ENCODE measurements around the gene IFNA7. TPM values are rescaled to one million over a fixed set of nuclear protein-coding genes. Genes with fewer than 3 reads are reported as not detected.

IFNA7 gene
- total RNA-seq, 4 donors from 2014 or later: not detected

GRCh38 chr9:21155501-21155900 is 46.5 kb downstream of the IFNA7 start:
- no peaks in the 10 kb centered on the region for H3K27me3 ChIP-seq
- TF ChIP-seq POLR2A (IDR thresholded peaks at IDR 0.05) (no peak), CTCF (IDR thresholded peaks at IDR 0.05) (no peak)
- no peak overlapping the region for H3K27ac ChIP-seq
- no peak overlapping the region for H3K4me3 ChIP-seq
- intact Hi-C loops (cut with DNase I; ENCODE audit: low total_unique reads): no loop called here
- no peaks in the 10 kb centered on the region for H3K36me3 ChIP-seq
- no peaks in the 10 kb centered on the region for H3K9me3 ChIP-seq
- H3K4me1 ChIP-seq: no peaks in the 10 kb centered on the region
- no peak for DNase-seq

GRCh38 chr9:21154018-21154608 is 47.9 kb downstream of the IFNA7 start:
- DNase-seq: no peak
- TF ChIP-seq CTCF (IDR thresholded peaks at IDR 0.05) (no peak), POLR2A (IDR thresholded peaks at IDR 0.05) (no peak)
- H3K4me1 ChIP-seq: no peaks in the 10 kb centered on the region

GRCh38 chr9:21153336-21154017 is 48.5 kb downstream of the IFNA7 start:
- H3K4me1 ChIP-seq: no peaks in the 10 kb centered on the region
- intact Hi-C loops (cut with DNase I; ENCODE audit: low total_unique reads): no loop called here
- H3K9me3 ChIP-seq: peaks cover 0 to under 1% of the 10 kb centered on the region in 2 donors
- H3K27ac ChIP-seq: no peak overlapping the region
- H3K36me3 ChIP-seq: no peaks in the 10 kb centered on the region
- no peak for TF ChIP-seq POLR2A (IDR thresholded peaks at IDR 0.05)
- TF ChIP-seq CTCF (IDR thresholded peaks at IDR 0.05): no peak
- no peaks in the 10 kb centered on the region for H3K27me3 ChIP-seq
- DNase-seq: no peak
- no peak overlapping the region for H3K4me3 ChIP-seq

More at GRCh38 chr9:21154018-21154608, 47.9 kb downstream of the IFNA7 start:
- no peaks in the 10 kb centered on the region for H3K27me3 ChIP-seq
- H3K27ac ChIP-seq: no peak overlapping the region
- no peaks in the 10 kb centered on the region for H3K36me3 ChIP-seq
- intact Hi-C loops (cut with DNase I; ENCODE audit: low total_unique reads): no loop called here
- H3K9me3 ChIP-seq: no peaks in the 10 kb centered on the region
- H3K4me3 ChIP-seq: no peak overlapping the region

Small RNA genes within 50 kb of the gene (small RNA-seq; reads per million reads assigned to genes)
- gene RF00019: not detected

Other genes with a start within 250 kb of the IFNA7 start
- gene HACD4, start 170.6 kb downstream of the IFNA7 start, total RNA-seq: 1 to 10 TPM in 2 of 4 donors, under 1 TPM in 2; under 0.01 to 8.7 (median 2.4) TPM
- not detected for gene IFNB1, start 124.3 kb downstream of the IFNA7 start, total RNA-seq
- not detected for gene IFNW1, start 60.4 kb downstream of the IFNA7 start, total RNA-seq
- not detected for gene IFNA21, start 35.5 kb downstream of the IFNA7 start, total RNA-seq
- not detected for gene IFNA4, start 14.6 kb downstream of the IFNA7 start, total RNA-seq
- not detected for gene IFNA10, start 4.9 kb upstream of the IFNA7 start, total RNA-seq
- gene IFNA16, start 15.1 kb upstream of the IFNA7 start, total RNA-seq: not detected
- gene IFNA17, start 26.0 kb upstream of the IFNA7 start, total RNA-seq: not detected
- not detected for gene IFNA14, start 37.8 kb upstream of the IFNA7 start, total RNA-seq
- gene IFNA5, start 103.1 kb upstream of the IFNA7 start, total RNA-seq: under 1 TPM in 1 of 4 donors, not detected in 3; 0.91 TPM
- gene KLHL9, start 133.2 kb upstream of the IFNA7 start, total RNA-seq: 10 to 100 TPM; 24.7 to 88.5 (median 29.9) TPM
- not detected for gene IFNA6, start 148.7 kb upstream of the IFNA7 start, total RNA-seq
- gene IFNA13, start 165.9 kb upstream of the IFNA7 start, total RNA-seq: not detected
- not detected for gene IFNA2, start 183.2 kb upstream of the IFNA7 start, total RNA-seq
- gene IFNA8, start 206.9 kb upstream of the IFNA7 start, total RNA-seq: not detected
- not detected for gene IFNA1, start 238.2 kb upstream of the IFNA7 start, total RNA-seq